Mesenchymal stem cell (in vitro differentiated cells and primary cell): ENCODE data around the gene LOXL3.
A peak's percentile ranks its signal among the peaks of the same experiment; 100 is the strongest.

ENCODE experiments used
- DNase-seq: peaks from one replicate; pipeline ENCODE4 v3.0.0-alpha.2; 2013
- H2AFZ ChIP-seq: one replicate; pipeline ENCODE4 v1.6.1; 2013; ENCODE audit warnings: low read depth, mild to moderate bottlenecking, control low read depth, inconsistent platforms, low read length, moderate library complexity
- H2AK5ac ChIP-seq: 2 replicates; pipeline ENCODE4 v1.6.1; 2013; ENCODE audit warnings: low read length, moderate library complexity, mild to moderate bottlenecking, inconsistent platforms; ENCODE audit not compliant: severe bottlenecking
- H2BK120ac ChIP-seq: one replicate; pipeline ENCODE4 v1.6.1; 2013; ENCODE audit warnings: low read depth, mild to moderate bottlenecking, inconsistent platforms, low read length, moderate library complexity
- H2BK12ac ChIP-seq, 2 experiments: one replicate each; pipeline ENCODE4 v1.6.1; 2013; ENCODE audit warnings: inconsistent platforms in 2 of 2, low read length in 2 of 2, mild to moderate bottlenecking in 2 of 2, moderate library complexity in 2 of 2, control low read depth in 1 of 2
- H2BK15ac ChIP-seq: one replicate; pipeline ENCODE4 v1.6.1; 2013; ENCODE audit warnings: mild to moderate bottlenecking, low read depth, inconsistent platforms; ENCODE audit not compliant: poor library complexity, severe bottlenecking
- H2BK5ac ChIP-seq: 2 replicates; pipeline ENCODE4 v1.6.1; 2013; ENCODE audit warnings: low read depth, mild to moderate bottlenecking, low read length, control low read depth, inconsistent platforms; ENCODE audit not compliant: poor library complexity, severe bottlenecking
- H3K14ac ChIP-seq, 2 experiments: one replicate each; pipeline ENCODE4 v1.6.1; 2013; ENCODE audit warnings: inconsistent platforms in 2 of 2, low read length in 2 of 2, control low read depth in 1 of 2, mild to moderate bottlenecking in 1 of 2, moderate library complexity in 1 of 2
- H3K18ac ChIP-seq, 2 experiments: one replicate each; pipeline ENCODE4 v1.6.1; 2013; ENCODE audit warnings: inconsistent platforms in 2 of 2, low read length in 2 of 2, control low read depth in 1 of 2, low read depth in 1 of 2, mild to moderate bottlenecking in 1 of 2
- H3K23ac ChIP-seq, 2 experiments: one replicate each; pipeline ENCODE4 v1.6.1; 2013; ENCODE audit warnings: inconsistent platforms in 2 of 2, low read length in 2 of 2, mild to moderate bottlenecking in 2 of 2, moderate library complexity in 2 of 2, control low read depth in 1 of 2
- H3K27ac ChIP-seq: 2 replicates; pipeline ENCODE4 v1.5.1; 2013; ENCODE audit warnings: mild to moderate bottlenecking, moderate library complexity, low read length, control low read depth, inconsistent platforms; ENCODE audit not compliant: poor library complexity, severe bottlenecking
- H3K27me3 ChIP-seq, 2 experiments: 2 replicates each; pipeline versions ENCODE4 v1.6.1 to v1.7.0; 2013; ENCODE audit warnings: low read length in 2 of 2, mild to moderate bottlenecking in 2 of 2, moderate library complexity in 2 of 2, control low read depth in 1 of 2, inconsistent platforms in 1 of 2; ENCODE audit not compliant: control insufficient read depth in 1 of 2, insufficient read depth in 1 of 2
- H3K36me3 ChIP-seq, 2 experiments: 2 replicates each; pipeline versions ENCODE4 v1.6.1 to v1.7.0; 2013; ENCODE audit warnings: low read length in 2 of 2, control low read depth in 1 of 2, inconsistent platforms in 1 of 2, low read depth in 1 of 2, mild to moderate bottlenecking in 1 of 2; ENCODE audit not compliant: insufficient read depth in 2 of 2, control insufficient read depth in 1 of 2
- H3K4ac ChIP-seq, 2 experiments: one replicate each; pipeline ENCODE4 v1.6.1; 2013; ENCODE audit warnings: inconsistent platforms in 2 of 2, low read length in 2 of 2, mild to moderate bottlenecking in 2 of 2, moderate library complexity in 2 of 2, control low read depth in 1 of 2, low read depth in 1 of 2
- H3K4me1 ChIP-seq: 2 replicates; pipeline ENCODE4 v1.6.1; 2013; ENCODE audit warnings: low read depth, low read length, control low read depth; ENCODE audit not compliant: control insufficient read depth, insufficient read depth
- H3K4me2 ChIP-seq: 2 replicates; pipeline ENCODE4 v1.6.1; 2013; ENCODE audit warnings: low read length, mild to moderate bottlenecking, inconsistent platforms; ENCODE audit not compliant: poor library complexity, severe bottlenecking
- H3K4me3 ChIP-seq, 2 experiments: 2 replicates each; pipeline versions ENCODE4 v1.5.1 to v1.7.0; 2013; ENCODE audit warnings: low read length in 2 of 2, mild to moderate bottlenecking in 2 of 2, control low read depth in 1 of 2, low read depth in 1 of 2; ENCODE audit not compliant: insufficient read depth in 1 of 2
- H3K79me1 ChIP-seq: replicated peaks from 2 replicates; pipeline ENCODE4 v1.6.1; 2013; ENCODE audit warnings: mild to moderate bottlenecking, control low read depth, low read length, inconsistent platforms; ENCODE audit not compliant: poor library complexity, severe bottlenecking
- H3K9ac ChIP-seq: 2 replicates; pipeline ENCODE4 v1.7.0; 2013; ENCODE audit warnings: mild to moderate bottlenecking, low read length, moderate library complexity
- H3K9me3 ChIP-seq: 2 replicates; pipeline ENCODE4 v1.7.0; 2013; ENCODE audit warnings: mild to moderate bottlenecking, low read length; ENCODE audit not compliant: control insufficient read depth
- H4K8ac ChIP-seq: one replicate; pipeline ENCODE4 v1.6.1; 2013; ENCODE audit warnings: inconsistent platforms, mild to moderate bottlenecking, low read length, moderate library complexity
- H4K91ac ChIP-seq: one replicate; pipeline ENCODE4 v1.6.1; 2013; ENCODE audit warnings: mild to moderate bottlenecking, low read length, inconsistent platforms
- WGBS: methylation state at CpG from one replicate; pipeline ENCODE4 v1.1.7; 2013; ENCODE audit warnings: mixed read lengths; 5-methylcytosine and 5-hydroxymethylcytosine counted together

LOXL3 gene

DNA sequence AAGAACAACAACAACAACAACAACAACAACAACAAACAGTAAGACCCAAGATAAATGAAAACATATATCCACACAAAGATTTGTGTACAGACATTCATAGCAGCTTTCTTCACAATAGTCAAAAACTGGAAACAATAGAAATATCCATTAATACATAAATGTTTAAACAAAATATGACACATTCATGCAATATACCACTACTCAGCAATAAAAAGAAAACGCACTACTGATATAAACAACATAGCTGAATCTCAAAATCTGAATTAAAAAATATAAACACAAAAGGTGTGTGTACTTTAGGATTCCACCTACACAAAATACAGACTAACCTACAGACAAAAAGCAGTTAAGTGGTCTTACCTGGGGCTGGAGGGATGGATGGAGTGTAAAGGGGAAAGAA, 42.8 kb upstream of the LOXL3 start:
- Histone ChIP-seq H3K27ac (no peak overlapping the region), H3K4me1 (no peaks in the 10 kb centered on the region), H3K36me3 (no peaks in the 10 kb centered on the region), H3K79me1 (no peaks in the 10 kb centered on the region), H3K4me3 (no peak overlapping the region), H3K9ac (no peak overlapping the region), H3K4ac (no peak overlapping the region), H4K8ac (no peak overlapping the region), H2AFZ (no peak overlapping the region), H2BK5ac (no peak overlapping the region), H3K27me3 (peaks cover 15 to 19% of the 10 kb centered on the region in 2 experiments), H3K9me3 (no peaks in the 10 kb centered on the region), H4K91ac (no peak overlapping the region), H3K23ac (no peak overlapping the region), H2AK5ac (no peak overlapping the region), H2BK120ac (no peak overlapping the region), H2BK15ac (no peak overlapping the region), H3K4me2 (no peak overlapping the region), H2BK12ac (no peak overlapping the region), H3K18ac (no peak overlapping the region), H3K14ac (no peak overlapping the region)
- DNase-seq, result no peak
- no CpG with 5 or more reads among the region's 1 CpG for WGBS

DNA sequence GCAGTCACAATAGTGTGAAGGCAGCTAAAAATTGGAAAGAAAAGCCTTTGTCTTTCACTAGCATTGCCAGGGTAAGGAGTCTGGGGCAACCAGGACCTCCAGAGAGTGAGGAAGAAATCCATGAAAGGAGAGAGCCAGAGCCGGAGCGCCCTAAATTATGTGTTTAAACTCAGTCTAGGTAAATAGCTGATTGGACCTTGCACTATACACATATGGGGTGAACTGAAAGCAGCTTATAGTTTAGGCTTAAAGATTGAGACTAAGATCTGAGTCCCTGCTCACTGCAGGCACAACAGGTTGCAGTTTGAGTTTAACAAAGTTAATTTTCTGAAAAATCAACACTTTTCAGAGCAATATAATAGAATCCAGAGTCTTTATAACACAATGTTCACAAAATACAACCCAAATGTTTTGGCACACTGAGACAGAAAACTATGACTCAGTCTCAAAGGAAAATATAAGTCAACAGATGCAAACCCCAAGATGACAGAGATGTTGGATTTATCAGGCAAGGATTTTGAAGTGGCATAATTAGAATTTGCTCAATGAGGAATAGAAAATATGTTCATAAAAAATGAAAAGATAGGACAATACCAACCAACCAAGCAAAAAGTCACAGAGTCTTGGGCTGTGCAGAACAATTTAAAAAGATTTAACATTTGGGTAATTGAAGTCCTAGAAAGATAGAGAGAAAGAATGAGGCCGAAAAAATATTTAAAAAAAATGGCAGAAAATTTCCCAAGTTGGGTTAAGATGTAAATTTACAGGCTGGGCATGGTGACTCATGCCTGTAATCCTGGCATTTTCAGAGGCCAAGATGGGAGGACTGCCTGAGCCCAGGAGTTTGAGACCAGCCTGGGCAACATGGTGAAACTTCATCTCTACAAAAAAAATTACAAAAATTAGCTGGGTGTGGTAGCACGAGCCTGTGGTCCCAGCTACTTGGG, 40.4 kb upstream of the LOXL3 start:
- Histone ChIP-seq H2BK5ac (no peak overlapping the region), H3K4me2 (no peak overlapping the region), H3K4me1 (no peaks in the 10 kb centered on the region), H2BK12ac (no peak overlapping the region), H3K27ac (no peak overlapping the region), H3K18ac (no peak overlapping the region), H4K91ac (no peak overlapping the region), H2BK120ac (no peak overlapping the region), H3K79me1 (no peaks in the 10 kb centered on the region), H3K9ac (no peak overlapping the region), H3K36me3 (no peaks in the 10 kb centered on the region), H4K8ac (no peak overlapping the region), H2BK15ac (no peak overlapping the region), H2AFZ (no peak overlapping the region), H3K9me3 (no peaks in the 10 kb centered on the region), H2AK5ac (no peak overlapping the region), H3K4me3 (no peak overlapping the region), H3K23ac (no peak overlapping the region), H3K14ac (no peak overlapping the region), H3K4ac (no peak overlapping the region), H3K27me3 (peaks cover 15 to 31% of the 10 kb centered on the region in 2 experiments)
- WGBS, result 72% methylated on average over 4 of the region's 4 CpGs
- DNase-seq, result no peak

DNA sequence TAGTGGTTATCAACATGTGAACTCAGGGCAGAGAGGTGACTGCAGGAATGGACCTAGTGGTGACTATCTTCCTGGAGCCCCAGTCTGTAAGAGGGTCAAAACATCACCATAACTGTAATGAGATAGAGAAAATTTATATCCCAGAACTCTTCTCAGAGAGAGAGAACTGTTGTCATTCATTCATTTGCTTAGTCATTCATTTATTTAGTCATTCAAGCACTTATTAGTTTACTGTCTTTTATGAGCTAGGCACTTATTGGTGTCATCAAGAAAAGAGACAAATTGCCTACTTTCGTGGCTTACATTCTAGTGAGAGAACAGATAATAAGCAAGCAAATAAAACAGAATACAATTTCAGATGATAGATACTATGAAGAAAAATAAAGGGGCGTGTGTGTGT, 34.9 kb upstream of the LOXL3 start:
- H3K79me1 ChIP-seq, result no peaks in the 10 kb centered on the region

DNA sequence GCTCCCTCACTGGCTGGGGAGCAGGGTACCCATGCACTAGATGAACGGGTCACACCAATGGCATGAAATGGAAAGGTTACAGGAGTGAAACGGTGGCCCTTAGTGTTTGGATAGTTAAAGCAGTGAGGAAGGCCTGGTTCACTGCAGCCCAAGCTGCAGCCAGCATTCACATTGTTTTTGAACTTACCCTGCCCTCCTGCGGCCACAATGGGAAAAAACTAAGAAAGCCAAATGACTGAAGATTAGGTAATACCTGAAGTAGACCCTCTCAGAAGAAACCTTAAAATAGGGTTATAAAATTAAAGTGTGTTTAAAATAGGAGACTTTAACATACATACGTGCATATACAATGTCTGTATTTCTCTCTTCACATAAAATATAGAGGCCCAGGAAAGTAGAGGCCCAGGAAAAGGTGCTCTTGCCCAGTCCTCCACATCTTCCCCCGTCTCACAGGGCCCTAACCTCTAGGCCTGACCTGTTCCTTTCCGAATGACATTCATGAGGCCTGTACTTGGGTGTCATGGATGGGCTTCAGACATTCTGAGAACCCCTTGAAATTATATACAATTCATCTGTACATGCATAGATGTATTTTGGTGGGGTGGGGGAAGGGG, 34.0 kb upstream of the LOXL3 start:
- peak; percentile 79 for DNase-seq
- no peak overlapping the region for H3K4me3 ChIP-seq
- no peak overlapping the region for H3K14ac ChIP-seq
- no peak overlapping the region for H3K9ac ChIP-seq
- peaks cover 4% of the 10 kb centered on the region for H3K4me1 ChIP-seq
- no peak overlapping the region for H4K8ac ChIP-seq
- no peak overlapping the region for H2AK5ac ChIP-seq
- WGBS, result 0% methylated on average over 2 of the region's 6 CpGs
- no peak overlapping the region for H3K4me2 ChIP-seq
- H3K23ac ChIP-seq, result no peak overlapping the region
- H3K4ac ChIP-seq, result no peak overlapping the region
- H3K79me1 ChIP-seq, result no peaks in the 10 kb centered on the region
- no peak overlapping the region for H2BK12ac ChIP-seq
- H2BK120ac ChIP-seq, result no peak overlapping the region
- H3K36me3 ChIP-seq, result no peaks in the 10 kb centered on the region
- no peak overlapping the region for H3K27ac ChIP-seq
- no peak overlapping the region for H2AFZ ChIP-seq
- H2BK15ac ChIP-seq, result no peak overlapping the region
- H4K91ac ChIP-seq, result no peak overlapping the region
- H3K18ac ChIP-seq, result no peak overlapping the region
- peaks cover 5 to 22% of the 10 kb centered on the region in 2 experiments for H3K27me3 ChIP-seq
- H2BK5ac ChIP-seq, result no peak overlapping the region
- no peaks in the 10 kb centered on the region for H3K9me3 ChIP-seq

More for the DNA sequence above, 34.9 kb upstream of the LOXL3 start:
- H3K14ac ChIP-seq, result no peak overlapping the region
- peak overlapping the region; percentile 36 for H3K9ac ChIP-seq
- H2BK12ac ChIP-seq, result no peak overlapping the region
- no peak overlapping the region for H4K8ac ChIP-seq
- DNase-seq, result no peak
- no peak overlapping the region for H2BK120ac ChIP-seq
- no peak overlapping the region for H3K18ac ChIP-seq
- H2BK15ac ChIP-seq, result no peak overlapping the region
- 80% methylated on average over 1 of the region's 2 CpGs for WGBS
- no peak overlapping the region for H2AK5ac ChIP-seq
- H3K9me3 ChIP-seq, result no peaks in the 10 kb centered on the region
- H3K23ac ChIP-seq, result no peak overlapping the region
- H4K91ac ChIP-seq, result no peak overlapping the region
- H2AFZ ChIP-seq, result no peak overlapping the region
- no peak overlapping the region for H3K4me2 ChIP-seq
- no peak overlapping the region for H3K4ac ChIP-seq
- no peak overlapping the region for H2BK5ac ChIP-seq
- H3K27ac ChIP-seq, result no peak overlapping the region
- peaks cover 2% of the 10 kb centered on the region for H3K4me1 ChIP-seq
- peaks cover 5 to 29% of the 10 kb centered on the region in 2 experiments for H3K27me3 ChIP-seq
- H3K4me3 ChIP-seq, result no peak overlapping the region
- H3K36me3 ChIP-seq, result no peaks in the 10 kb centered on the region
